GM23338 (cell line): ENCODE measurements around the gene TMEM106C. TPM values are rescaled to one million over a fixed set of nuclear protein-coding genes. Genes with fewer than 3 reads are reported as not detected.

Source experiments
- ATAC-seq: fragments of 200-7000 bp; cut with Tn5 transposase; 3 replicates; pipeline ENCODE4 v1.9.1; 2020
- DNase-seq: peaks from one replicate; pipeline ENCODE4 v3.0.0-alpha.2; 2015; ENCODE audit warnings: low spot score
- H2AFZ ChIP-seq: fragments of 200-600 bp; sonication (generic); 2 replicates; pipeline ENCODE4 v1.8.0; 2016; ENCODE audit warnings: antibody characterized with exemption, mild to moderate bottlenecking, moderate library complexity
- H3F3A ChIP-seq: fragments of 200-600 bp; sonication (generic); replicated peaks from 2 replicates; pipeline ENCODE4 v1.8.0; 2017; ENCODE audit warnings: antibody characterized with exemption, mixed run types, low read depth
- H3K27ac ChIP-seq: fragments of 200-600 bp; sonication (generic); 2 replicates; pipeline ENCODE4 v1.6.1; 2016; ENCODE audit warnings: low read depth
- H3K27me3 ChIP-seq: fragments of 200-600 bp; sonication (generic); 2 replicates; pipeline ENCODE4 v1.8.0; 2016; ENCODE audit warnings: mild to moderate bottlenecking, mixed run types, moderate library complexity; ENCODE audit not compliant: insufficient read depth
- H3K36me3 ChIP-seq: fragments of 200-600 bp; sonication (generic); 2 replicates; pipeline ENCODE4 v1.8.0; 2016; ENCODE audit warnings: mild to moderate bottlenecking; ENCODE audit not compliant: insufficient read depth
- H3K4me1 ChIP-seq: fragments of 200-600 bp; sonication (generic); 2 replicates; pipeline ENCODE4 v1.8.0; 2016; ENCODE audit warnings: mild to moderate bottlenecking, moderate library complexity; ENCODE audit not compliant: insufficient read depth
- H3K4me2 ChIP-seq: fragments of 200-600 bp; sonication (generic); 2 replicates; pipeline ENCODE4 v1.7.1; 2017; ENCODE audit warnings: mixed run types
- H3K4me3 ChIP-seq: fragments of 200-600 bp; sonication (generic); 2 replicates; pipeline ENCODE4 v1.6.1; 2016; ENCODE audit warnings: mixed run types
- H3K79me2 ChIP-seq: fragments of 200-600 bp; sonication (generic); replicated peaks from 2 replicates; pipeline ENCODE4 v1.8.0; 2017; ENCODE audit warnings: mild to moderate bottlenecking; ENCODE audit not compliant: insufficient read depth
- H3K9me2 ChIP-seq: fragments of 200-600 bp; sonication (generic); 2 replicates; pipeline ENCODE4 v1.8.0; 2017; ENCODE audit not compliant: insufficient read depth
- H4K20me1 ChIP-seq: fragments of 200-600 bp; sonication (generic); replicated peaks from 2 replicates; pipeline ENCODE4 v1.8.0; 2017; ENCODE audit warnings: mild to moderate bottlenecking; ENCODE audit not compliant: insufficient read depth
- H3K27ac Mint-ChIP-seq: 2 replicates; pipeline ENCODE4 v1.8.0; 2020; ENCODE audit warnings: inconsistent platforms, mild to moderate bottlenecking, moderate library complexity, mixed read lengths
- H3K27me3 Mint-ChIP-seq: 3 replicates; pipeline ENCODE4 v1.8.0; 2022; ENCODE audit warnings: low read depth, mild to moderate bottlenecking, moderate library complexity, mixed read lengths, inconsistent platforms; ENCODE audit not compliant: insufficient read depth, poor library complexity
- H3K36me3 Mint-ChIP-seq: 3 replicates; pipeline ENCODE4 v1.8.0; 2021; ENCODE audit warnings: low read depth, mild to moderate bottlenecking, inconsistent platforms, moderate library complexity, mixed read lengths
- H3K4me1 Mint-ChIP-seq: 3 replicates; pipeline ENCODE4 v1.8.0; 2020; ENCODE audit warnings: mild to moderate bottlenecking, inconsistent platforms, mixed read lengths
- H3K4me3 Mint-ChIP-seq: 3 replicates; pipeline ENCODE4 v1.8.0; 2021; ENCODE audit warnings: moderate library complexity, mild to moderate bottlenecking, inconsistent platforms, mixed read lengths
- H3K9me3 Mint-ChIP-seq: 3 replicates; pipeline ENCODE4 v1.8.0; 2020; ENCODE audit warnings: moderate library complexity, mild to moderate bottlenecking, inconsistent platforms, mixed read lengths
- CREB1 ChIP-seq: fragments of 250-450 bp; sonication (Bioruptor Pico); IDR thresholded peaks from 2 replicates; pipeline ENCODE4 v1.5.0; 2020; ENCODE audit warnings: low read depth, mild to moderate bottlenecking, moderate library complexity
- CTCF ChIP-seq, 2 experiments: fragments of 200-600 bp in 1 of 2; sonication (generic) in 1 of 2; conservative IDR thresholded peaks; 2 replicates each; pipeline versions ENCODE4 v1.5.1 to v1.6.1; 2016 to 2017; ENCODE audit warnings: antibody characterized with exemption in 2 of 2, low read depth in 2 of 2, mild to moderate bottlenecking in 2 of 2, moderate library complexity in 1 of 2
- ETS1 ChIP-seq: IDR thresholded peaks from 2 replicates; pipeline ENCODE4 v1.6.1; 2016; ENCODE audit warnings: antibody characterized with exemption
- JUNB ChIP-seq: IDR thresholded peaks from one replicate; pipeline ENCODE4 v1.6.1; 2016; ENCODE audit warnings: antibody characterized with exemption; ENCODE audit not compliant: unreplicated experiment
- NANOG ChIP-seq: IDR thresholded peaks from 2 replicates; pipeline ENCODE4 v1.6.1; 2016; ENCODE audit warnings: antibody characterized with exemption, borderline replicate concordance
- REST ChIP-seq: IDR thresholded peaks from one replicate; pipeline ENCODE4 v1.6.1; 2018; ENCODE audit warnings: antibody characterized with exemption; ENCODE audit not compliant: unreplicated experiment
- STAT1 ChIP-seq: IDR thresholded peaks from one replicate; pipeline ENCODE4 v1.6.1; 2016; ENCODE audit warnings: antibody characterized with exemption; ENCODE audit not compliant: unreplicated experiment
- ZNF331 ChIP-seq: fragments of 250-450 bp; sonication (Bioruptor Pico); IDR thresholded peaks from 2 replicates; pipeline ENCODE4 v1.5.0; 2020; ENCODE audit warnings: low read depth, mild to moderate bottlenecking, moderate library complexity
- ZNF462 ChIP-seq: fragments of 250-450 bp; sonication (Bioruptor Pico); IDR thresholded peaks from 2 replicates; pipeline ENCODE4 v1.5.0; 2020; ENCODE audit warnings: mild to moderate bottlenecking, moderate library complexity
- polyA plus RNA-seq: library from polyadenylated mRNA; unstranded; fragments of >200 nt; fragmentation: Nextera tagmentation; extraction: Ambion mirVana; gene quantifications from 2 replicates; pipeline ENCODE4 v1.2.1, GENCODE V29; 2016
- total RNA-seq: library from RNA; depleted of rRNA; stranded (reverse); fragments of >200 nt; shearing (Covaris generic); gene quantifications from 2 replicates; pipeline ENCODE4 v1.2.3, GENCODE V29; 2014

TMEM106C gene
- total and polyA plus RNA-seq, 2 experiments from 2014 or later = 43.5 to 83.7 TPM

- TF ChIP-seq ZNF462 (CRISPR knock-in tag) = no peak
- no peak for TF ChIP-seq CTCF (conservative IDR thresholded peaks at IDR 0.05; ENCODE audit: low read depth in 2 of 2)
- TF ChIP-seq JUNB = no peak
- no peak for TF ChIP-seq CREB1 (CRISPR knock-in tag)
- TF ChIP-seq REST = no peak
- no peak for TF ChIP-seq NANOG
- no peak for TF ChIP-seq ETS1
- TF ChIP-seq STAT1 = no peak
- TF ChIP-seq ZNF331 = no peak
- peaks cover 11% of the 10 kb centered on the region; the same call in 1 of the 2 replicates for H3F3A ChIP-seq
- H3K4me1 ChIP-seq = peaks cover 35% of the 10 kb centered on the region
- no peaks in the 10 kb centered on the region for H3K36me3 ChIP-seq
- no peak overlapping the region for H3K4me3 ChIP-seq
- no peaks in the 10 kb centered on the region for H3K9me3 Mint-ChIP-seq
- H4K20me1 ChIP-seq = peaks cover 10% of the 10 kb centered on the region
- no peaks in the 10 kb centered on the region for H3K79me2 ChIP-seq
- H3K27me3 ChIP-seq = peaks cover 71% of the 10 kb centered on the region
- ATAC-seq (no peak), DNase-seq (no peak)
- peaks cover 37% of the 10 kb centered on the region for H3K4me1 Mint-ChIP-seq
- no peak overlapping the region for H2AFZ ChIP-seq
- H3K27ac Mint-ChIP-seq = no peak overlapping the region
- peaks cover 62% of the 10 kb centered on the region for H3K27me3 Mint-ChIP-seq
- no peak overlapping the region for H3K27ac ChIP-seq
- no peaks in the 10 kb centered on the region for H3K9me2 ChIP-seq
- H3K4me3 Mint-ChIP-seq = no peak overlapping the region
- H3K36me3 Mint-ChIP-seq = no peaks in the 10 kb centered on the region
- H3K4me2 ChIP-seq = no peak overlapping the region
Measured at GRCh38 chr12:47997321-47997720, 33.9 kb downstream of the TMEM106C start.
